PFSK-1 (cell line): Measurements from ENCODE around the gene GTF2A1.

Source experiments
- POLR2AphosphoS5 ChIP-seq: IDR thresholded peaks from 2 replicates; pipeline ENCODE4 v1.6.1; 2012; ENCODE audit warnings: low read depth, mild to moderate bottlenecking, control low read depth, low read length, moderate library complexity
- TAF1 ChIP-seq: IDR thresholded peaks from 2 replicates; pipeline ENCODE4 v1.6.1; 2012; ENCODE audit warnings: low read length, control low read depth, borderline replicate concordance; ENCODE audit not compliant: insufficient read depth

- no peak for TF ChIP-seq POLR2AphosphoS5
- TF ChIP-seq TAF1 = no peak
These were observed 26.7 kb downstream of the GTF2A1 start for GRCh38 chr14:81193924-81194633.
